HG03442 (cell line): ENCODE data around the gene USP36.

Experiments used
- ATAC-seq: cut with Tn5 transposase; IDR thresholded peaks from one replicate; pipeline ENCODE4 v1.9.1; 2021; ENCODE audit warnings: mild to moderate bottlenecking, moderate library complexity; ENCODE audit not compliant: unreplicated experiment

USP36 gene

DNA sequence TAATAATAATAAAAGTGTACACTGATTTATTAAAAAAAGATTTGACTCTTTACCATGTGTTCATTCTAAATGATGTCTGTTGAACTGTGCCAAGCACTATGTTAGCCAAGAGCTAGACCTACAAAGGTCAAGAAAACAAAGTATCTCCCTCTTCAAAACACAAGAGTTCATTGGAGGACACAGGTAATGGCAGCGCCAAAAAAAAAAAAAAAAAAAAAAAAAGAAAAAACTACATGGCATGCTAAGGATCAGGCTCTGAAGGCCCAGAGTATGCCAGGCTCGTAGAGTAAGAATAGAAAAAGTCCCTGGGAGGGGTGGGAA lies 93.7 kb downstream of the USP36 start:
- ATAC-seq: no peak

- ATAC-seq: no peak
Measured at GRCh38 chr17:78746263-78746948, 94.2 kb downstream of the USP36 start.
